DOHH2 (cell line): ENCODE results near the gene GPX2.

ENCODE experiments used
- EZH2phosphoT487 ChIP-seq: fragments of 200-600 bp; sonication (generic); IDR thresholded peaks from 2 replicates; pipeline ENCODE4 v1.6.1; 2017; ENCODE audit warnings: borderline replicate concordance, mild to moderate bottlenecking, antibody characterized with exemption, low read length, moderate library complexity, mixed read lengths
- TF ChIP-seq, protein P1 (sequence below): fragments of 200-600 bp; sonication (generic); IDR thresholded peaks from one replicate; pipeline ENCODE4 v1.5.1; 2014; ENCODE audit warnings: antibody characterized with exemption, mild to moderate bottlenecking, low read depth, low read length; ENCODE audit not compliant: poor library complexity, severe bottlenecking

DNA sequence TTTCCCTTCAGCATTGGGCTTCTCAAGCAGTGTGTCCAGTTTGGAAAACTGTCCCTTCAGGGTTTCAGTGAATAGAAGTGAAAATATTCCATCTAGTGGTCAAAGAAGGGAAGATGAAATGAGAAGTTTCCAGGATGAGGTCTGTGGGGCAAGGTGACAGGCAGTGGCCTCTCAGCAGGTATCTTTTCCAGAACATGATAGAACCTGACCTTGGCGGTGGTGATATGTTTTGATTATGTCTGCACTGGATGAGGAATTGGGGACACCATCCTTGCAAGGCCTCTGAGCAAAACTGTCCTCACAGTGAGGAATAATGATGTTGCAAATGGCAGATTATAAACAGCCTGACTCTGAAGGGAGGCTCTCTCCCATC is 4.7 kb downstream of the GPX2 start:
- TF ChIP-seq, protein P1, sequence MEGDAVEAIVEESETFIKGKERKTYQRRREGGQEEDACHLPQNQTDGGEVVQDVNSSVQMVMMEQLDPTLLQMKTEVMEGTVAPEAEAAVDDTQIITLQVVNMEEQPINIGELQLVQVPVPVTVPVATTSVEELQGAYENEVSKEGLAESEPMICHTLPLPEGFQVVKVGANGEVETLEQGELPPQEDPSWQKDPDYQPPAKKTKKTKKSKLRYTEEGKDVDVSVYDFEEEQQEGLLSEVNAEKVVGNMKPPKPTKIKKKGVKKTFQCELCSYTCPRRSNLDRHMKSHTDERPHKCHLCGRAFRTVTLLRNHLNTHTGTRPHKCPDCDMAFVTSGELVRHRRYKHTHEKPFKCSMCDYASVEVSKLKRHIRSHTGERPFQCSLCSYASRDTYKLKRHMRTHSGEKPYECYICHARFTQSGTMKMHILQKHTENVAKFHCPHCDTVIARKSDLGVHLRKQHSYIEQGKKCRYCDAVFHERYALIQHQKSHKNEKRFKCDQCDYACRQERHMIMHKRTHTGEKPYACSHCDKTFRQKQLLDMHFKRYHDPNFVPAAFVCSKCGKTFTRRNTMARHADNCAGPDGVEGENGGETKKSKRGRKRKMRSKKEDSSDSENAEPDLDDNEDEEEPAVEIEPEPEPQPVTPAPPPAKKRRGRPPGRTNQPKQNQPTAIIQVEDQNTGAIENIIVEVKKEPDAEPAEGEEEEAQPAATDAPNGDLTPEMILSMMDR: peak; percentile 36
- no peak for TF ChIP-seq EZH2phosphoT487
